K562 (cell line): Measurements from ENCODE around the gene INTS1.

Source experiments
- ATF4 ChIP-seq: fragments of 450-650 bp; formaldehyde crosslinking; IDR thresholded peaks from 2 replicates; pipeline ENCODE4 v1.4.0; 2022; ENCODE audit warnings: mild to moderate bottlenecking, moderate library complexity
- L3MBTL2 ChIP-seq: fragments of 450-650 bp; IDR thresholded peaks from 2 replicates; pipeline ENCODE4 v1.6.1; 2016; ENCODE audit warnings: mild to moderate bottlenecking, moderate library complexity
- MYC ChIP-seq, 2 experiments: fragments of 250-450 bp in 1 of 2; sonication (Bioruptor Pico) in 1 of 2; IDR thresholded peaks; 2 replicates each; pipeline versions ENCODE4 v1.5.1 to v1.6.1; 2012 to 2021; ENCODE audit warnings: low read depth in 2 of 2, borderline replicate concordance in 1 of 2, improper control_type of control experiment in 1 of 2, low read length in 1 of 2, mild to moderate bottlenecking in 1 of 2, moderate library complexity in 1 of 2
- SP1 ChIP-seq: sonication (generic); formaldehyde crosslinking; IDR thresholded peaks from 2 replicates; pipeline ENCODE4 v1.8.1; 2022; ENCODE audit warnings: mild to moderate bottlenecking, missing genetic modification reagents
- ZC3H4 ChIP-seq: sonication (generic); formaldehyde crosslinking; IDR thresholded peaks from 2 replicates; pipeline ENCODE4 v1.9.0; 2021; ENCODE audit warnings: missing genetic modification reagents, borderline replicate concordance

- TF ChIP-seq L3MBTL2 = no peak
- TF ChIP-seq ZC3H4 = no peak; the same call in 1 of the 2 replicates
- TF ChIP-seq SP1 (CRISPR knock-in tag) = no peak
- TF ChIP-seq MYC (IDR thresholded peaks at IDR 0.05; ENCODE audit: low read depth, low read length) = no peak
- no peak for TF ChIP-seq MYC (CRISPR knock-in tag; IDR thresholded peaks at IDR 0.05; ENCODE audit: borderline replicate concordance, low read depth)
- no peak for TF ChIP-seq ATF4
Measured at GRCh38 chr7:1457949-1458682, 46.1 kb downstream of the INTS1 start.
